GM12864 (cell line): ENCODE results near the gene NID2.

Experiments used
- DNase-seq: peaks from one replicate; pipeline ENCODE4 v3.0.0-alpha.2; 2011; ENCODE audit warnings: low read depth
- H3K4me3 ChIP-seq: 2 replicates; pipeline ENCODE4 v1.5.1; 2011; ENCODE audit warnings: mild to moderate bottlenecking, low read depth, low read length, control low read depth
- CTCF ChIP-seq: IDR thresholded peaks from 2 replicates; pipeline ENCODE4 v1.5.1; 2011; ENCODE audit warnings: low read depth, mild to moderate bottlenecking, moderate library complexity, low read length, control low read depth, inconsistent platforms; ENCODE audit errors: missing control alignments

NID2 gene

GRCh38 chr14:52013984-52014600 is 54.8 kb downstream of the NID2 start:
- TF ChIP-seq CTCF: peak; percentile 35
- DNase-seq: no peak
- H3K4me3 ChIP-seq: no peak overlapping the region

GRCh38 chr14:52012635-52013034 is 56.2 kb downstream of the NID2 start:
- no peak for TF ChIP-seq CTCF
- DNase-seq: no peak
- H3K4me3 ChIP-seq: no peak overlapping the region

GRCh38 chr14:52011523-52011922 is 57.3 kb downstream of the NID2 start:
- no peak overlapping the region for H3K4me3 ChIP-seq
- no peak for TF ChIP-seq CTCF

GRCh38 chr14:52010173-52010693 is 58.6 kb downstream of the NID2 start:
- no peak overlapping the region for H3K4me3 ChIP-seq
- no peak for DNase-seq
- no peak for TF ChIP-seq CTCF

More at GRCh38 chr14:52011523-52011922, 57.3 kb downstream of the NID2 start:
- no peak for DNase-seq

- TF ChIP-seq CTCF: no peak
- no peak for DNase-seq
- no peak overlapping the region for H3K4me3 ChIP-seq
Observed at GRCh38 chr14:52008136-52008535, 60.7 kb downstream of the NID2 start.

- no peak for DNase-seq
- TF ChIP-seq CTCF: no peak
- no peak overlapping the region for H3K4me3 ChIP-seq
Observed at GRCh38 chr14:52007637-52008036, 61.2 kb downstream of the NID2 start.

- no peak for DNase-seq
- H3K4me3 ChIP-seq: no peak overlapping the region
- no peak for TF ChIP-seq CTCF
Observed at GRCh38 chr14:52007211-52007610, 61.6 kb downstream of the NID2 start.
